Motor neuron (in vitro differentiated cells): ENCODE data around the gene LLGL1. TPM values are rescaled to one million over a fixed set of nuclear protein-coding genes. Genes with fewer than 3 reads are reported as not detected.

Source experiments
- ATAC-seq, 8 experiments: fragments of 200-7000 bp; cut with Tn5 transposase; replicated peaks in 6 of 8; 2 replicates each; pipeline ENCODE4 v1.8.0; 2021; ENCODE audit warnings: mild to moderate bottlenecking in 8 of 8, moderate library complexity in 8 of 8
- H3K27ac ChIP-seq, 2 donors: fragments of 250-450 bp; sonication (Bioruptor Pico); 2 replicates each; pipeline ENCODE4 v1.9.0; 2021; ENCODE audit warnings: antibody characterized with exemption in 2 of 2, mild to moderate bottlenecking in 2 of 2, moderate library complexity in 1 of 2
- H3K4me1 ChIP-seq, 2 donors: fragments of 250-450 bp; sonication (Bioruptor Pico); replicated peaks in 1 of 2; 2 replicates each; pipeline ENCODE4 v1.6.1; 2021; ENCODE audit warnings: antibody characterized with exemption in 2 of 2, mild to moderate bottlenecking in 2 of 2, moderate library complexity in 1 of 2
- H3K4me3 ChIP-seq, 5 donors: fragments of 250-450 bp; sonication (Bioruptor Pico); 2 replicates each; pipeline ENCODE4 v1.9.0; 2021; ENCODE audit warnings: antibody characterized with exemption in 5 of 5, mild to moderate bottlenecking in 5 of 5, moderate library complexity in 4 of 5
- WGBS, 10 experiments: fragments of 450-650 bp; shearing (Covaris generic); methylation state at CpG; one replicate each; pipeline ENCODE4 v1.0.0; 2022; 5-methylcytosine and 5-hydroxymethylcytosine counted together
- in situ Hi-C, 9 experiments: fragments of 400-800 bp; cut with MboI; loops; one replicate each; pipeline ENCODE4 v1.15.0; 2021; ENCODE audit warnings: low sequenced_read_pairs in 9 of 9, low pct_unique_long_range_greater_than_20kb in 2 of 9; ENCODE audit not compliant: unreplicated experiment in 9 of 9
- total RNA-seq, 8 experiments: library from RNA; unstranded; fragments of 300-600 nt; gene quantifications; 2 replicates each; pipeline versions ENCODE4 v1.2.3 to v1.2.4, GENCODE V29; 2022

The LLGL1 gene
- total RNA-seq, 8 experiments from 2014 or later, result 13.9 to 41.7 (median 23.3) TPM

DNA sequence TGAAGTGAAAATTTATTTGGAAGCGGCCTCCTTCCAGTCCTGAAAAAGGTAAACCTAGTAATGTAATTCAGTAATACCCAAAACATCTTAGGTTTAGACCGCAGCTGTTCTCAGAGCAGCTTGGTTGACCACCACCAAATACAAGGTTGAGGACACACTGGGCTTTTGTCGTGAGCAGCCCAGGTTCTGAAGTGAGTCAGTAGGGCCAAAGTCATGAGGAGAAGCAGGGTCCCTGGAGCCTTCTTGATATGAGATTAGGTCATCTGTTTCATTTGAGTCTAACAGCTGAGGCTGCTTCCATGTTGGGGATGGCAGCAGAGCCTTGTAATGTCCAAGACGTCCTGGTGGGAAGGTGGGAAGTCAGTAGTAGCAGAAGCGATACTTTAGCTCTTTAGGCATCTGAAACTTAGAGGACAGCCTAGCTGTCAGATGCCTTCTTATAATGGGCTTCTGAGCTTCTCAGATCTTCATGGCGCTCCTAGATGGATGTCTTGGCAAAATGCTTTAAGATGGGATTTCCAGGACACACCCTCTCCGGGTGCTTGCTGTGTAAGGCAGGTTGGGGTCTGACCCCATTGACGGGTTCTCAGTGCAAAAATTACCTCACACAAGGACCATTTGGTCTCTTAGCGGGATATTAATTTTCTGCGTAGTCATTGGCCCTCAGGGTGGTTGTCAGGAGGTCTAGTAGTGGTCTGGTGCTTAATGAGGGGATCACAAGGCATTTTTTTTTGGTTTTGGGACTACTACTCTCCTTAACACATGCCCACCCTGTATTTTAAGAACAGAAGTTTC, 39.4 kb upstream of the LLGL1 start:
- H3K4me3 ChIP-seq, result peak overlapping the region; percentile 48 to 73 (median 64)
- H3K4me1 ChIP-seq, result peaks cover 39 to 41% of the 10 kb centered on the region in 2 donors
- no peak overlapping the region for H3K27ac ChIP-seq
- WGBS, 10 experiments, result 8 to 88% (median 21%) methylated on average over 2 to 10 of the region's 10 CpGs; no CpG with 5 or more reads in 1 of the 10 experiments
- ATAC-seq, result no peak
- in situ Hi-C loops, result no loop called here

DNA sequence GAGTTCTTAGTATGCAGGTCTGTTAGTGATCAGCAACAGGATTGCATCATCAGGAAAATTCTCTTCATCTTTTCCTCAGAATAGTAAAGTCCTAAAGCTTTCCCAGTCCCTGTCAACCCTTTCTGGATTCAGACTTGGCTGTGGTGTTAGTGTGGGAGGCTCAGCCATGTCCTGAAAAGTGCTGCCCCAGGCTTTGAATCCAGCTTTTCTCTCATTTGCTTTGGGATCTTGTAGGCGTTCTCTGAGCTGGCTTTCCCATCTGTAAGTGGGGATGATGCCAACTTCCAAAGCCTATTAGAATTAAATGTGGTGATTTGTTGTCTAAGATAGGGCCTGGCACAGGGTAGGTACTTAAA, 38.8 kb upstream of the LLGL1 start:
- in situ Hi-C loops, result no loop called here
- WGBS, 10 experiments, result 0 to 40% methylated on average over 1 of the region's 1 CpG; no CpG with 5 or more reads in 8 of the 10 experiments
- ATAC-seq, result no peak
- Histone ChIP-seq H3K4me3 (peak overlapping the region; percentile 48 to 73 (median 64)), H3K27ac (no peak overlapping the region), H3K4me1 (peaks cover 41 to 46% of the 10 kb centered on the region in 2 donors)

DNA sequence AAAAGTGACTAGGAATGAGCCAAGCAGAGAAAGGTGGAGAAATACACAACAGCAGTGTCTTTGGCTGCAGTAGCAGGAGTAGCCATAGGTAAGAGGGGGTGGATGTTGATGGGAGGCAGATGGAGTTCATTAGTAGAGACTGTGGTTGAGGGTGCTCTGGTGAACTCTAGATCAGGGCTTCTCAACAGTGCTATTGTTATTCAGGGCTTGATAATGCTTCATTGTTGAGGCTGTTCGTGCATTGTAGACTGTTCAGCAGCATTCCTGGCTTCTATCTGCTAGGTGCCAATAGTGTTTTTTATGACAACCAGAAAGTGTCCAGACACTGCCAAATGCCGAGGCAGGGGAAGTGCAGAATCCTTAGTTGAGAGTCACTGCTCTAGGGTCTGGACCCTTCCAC, 38.2 kb upstream of the LLGL1 start:
- peaks cover 38 to 44% of the 10 kb centered on the region in 2 donors for H3K4me1 ChIP-seq
- no peak overlapping the region for H3K27ac ChIP-seq
- WGBS, 10 experiments, result 0 to 50% (median 26%) methylated on average over 1 to 2 of the region's 2 CpGs; no CpG with 5 or more reads in 6 of the 10 experiments
- in situ Hi-C loops, result no loop called here
- no peak for ATAC-seq
- H3K4me3 ChIP-seq, result peak overlapping the region; percentile 48 to 73 (median 64)

DNA sequence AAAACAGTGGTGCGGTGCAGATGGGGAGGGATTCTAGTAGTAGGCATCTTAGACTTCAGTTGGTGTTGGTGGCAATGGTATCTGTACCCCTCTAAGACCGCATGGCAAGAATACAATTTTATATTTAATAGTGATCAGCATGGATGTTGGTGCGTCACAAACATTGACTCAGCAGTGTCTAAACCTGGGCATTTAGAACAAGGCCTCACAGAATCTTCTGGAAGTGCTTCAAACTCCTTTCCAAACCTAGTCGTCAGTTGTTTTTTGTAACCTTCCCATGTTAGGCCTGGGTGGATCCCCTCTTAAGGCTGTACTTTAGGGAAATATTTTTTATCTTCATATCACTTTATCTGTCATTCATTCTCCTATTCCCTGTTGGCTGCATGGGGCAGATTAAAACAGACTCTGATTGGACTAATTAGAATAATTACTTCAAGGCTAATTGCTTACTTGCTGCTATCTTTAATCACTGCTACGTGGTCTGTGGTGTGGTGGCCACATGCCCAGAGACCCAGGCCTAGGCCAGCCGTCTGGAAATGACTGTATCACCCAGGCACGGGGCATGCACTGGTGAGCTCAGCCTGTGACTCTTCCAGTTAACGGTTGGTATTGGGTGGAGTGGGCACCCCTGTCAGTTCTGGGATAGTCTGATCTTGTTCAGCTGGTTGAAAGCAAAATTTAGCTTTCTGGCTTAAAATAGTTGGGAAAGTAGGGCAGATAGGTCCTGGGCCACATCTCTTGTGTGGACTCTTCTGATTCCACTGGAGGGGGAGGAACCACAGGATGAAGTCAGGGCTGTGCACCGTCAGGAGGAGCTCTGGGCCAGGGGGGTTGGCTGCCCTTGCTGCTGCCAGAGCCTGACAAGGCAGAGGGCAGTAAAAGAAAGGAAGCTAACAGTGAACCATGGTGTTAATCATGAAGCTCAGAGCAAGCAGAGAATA, 37.3 kb upstream of the LLGL1 start:
- Histone ChIP-seq H3K4me3 (peak overlapping the region; percentile 48 to 73 (median 64)), H3K27ac (no peak overlapping the region), H3K4me1 (peaks cover 36 to 41% of the 10 kb centered on the region in 2 donors)
- WGBS, 10 experiments, result 9 to 100% (median 83%) methylated on average over 1 to 8 of the region's 9 CpGs
- in situ Hi-C loops, result no loop called here
- ATAC-seq, result peak in 1 of 8 experiments; percentile 1

DNA sequence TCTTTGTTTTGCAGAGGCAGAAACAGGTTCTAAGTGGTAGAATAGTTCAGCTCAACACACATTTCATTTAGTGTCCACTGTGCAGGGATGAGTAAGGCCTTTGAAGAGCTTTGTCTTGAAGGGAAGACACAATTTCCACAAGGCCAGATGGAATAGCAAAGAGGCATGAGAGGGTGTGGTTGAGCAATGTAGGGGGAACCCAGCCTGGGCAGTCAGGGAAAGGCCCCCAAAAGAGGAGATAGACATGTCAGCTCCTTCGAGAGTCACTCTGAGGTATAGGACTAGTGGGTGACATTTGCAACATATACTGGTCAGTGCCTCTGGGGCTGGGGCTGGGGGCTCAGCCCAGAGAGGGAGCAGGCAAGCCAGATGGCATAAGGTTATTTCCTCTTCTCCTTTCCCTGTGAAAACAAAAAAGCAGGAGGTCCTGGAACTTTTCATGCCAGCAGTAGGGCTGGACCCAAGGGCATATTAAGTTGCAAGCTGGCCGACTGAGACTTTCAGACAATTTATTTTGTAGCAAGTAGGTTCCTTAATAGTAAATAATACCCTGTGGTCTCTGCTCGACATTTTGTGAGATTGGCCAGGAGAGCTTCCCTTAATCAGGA, 34.7 kb upstream of the LLGL1 start:
- Histone ChIP-seq H3K27ac (no peak overlapping the region), H3K4me1 (peaks cover 36 to 41% of the 10 kb centered on the region in 2 donors)
- 46 to 100% (median 90%) methylated on average over 1 to 3 of the region's 3 CpGs; no CpG with 5 or more reads in 2 of the 10 experiments for WGBS, 10 experiments

DNA sequence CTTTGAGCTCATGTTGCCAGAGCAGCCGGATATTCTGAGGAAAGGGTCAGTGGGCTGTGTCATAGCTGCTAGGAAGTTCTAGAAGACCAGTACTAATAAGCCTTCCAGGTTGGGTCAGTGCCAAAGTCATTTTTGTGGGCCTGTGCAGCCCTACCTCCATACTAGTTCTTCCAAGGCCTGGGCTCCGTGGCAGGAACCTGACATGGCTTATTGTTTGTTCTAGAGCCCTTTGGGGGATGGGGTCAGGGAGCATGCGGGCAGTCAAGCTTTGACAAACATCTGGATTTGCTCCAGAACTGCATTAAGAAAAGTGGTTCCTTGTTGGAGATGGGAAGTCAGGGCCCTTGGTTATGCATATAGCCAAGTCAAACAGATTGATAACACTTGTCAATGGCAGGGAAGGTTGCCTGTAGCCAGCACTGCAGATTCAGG, 34.2 kb upstream of the LLGL1 start:
- Histone ChIP-seq H3K4me3 (no peak overlapping the region), H3K27ac (no peak overlapping the region), H3K4me1 (peaks cover 36 to 41% of the 10 kb centered on the region in 2 donors)
- WGBS, 10 experiments, result 40 to 100% (median 90%) methylated on average over 1 to 3 of the region's 3 CpGs; no CpG with 5 or more reads in 2 of the 10 experiments
- in situ Hi-C loops, result no loop called here
- ATAC-seq, result no peak

More for the DNA sequence above, 34.7 kb upstream of the LLGL1 start:
- in situ Hi-C loops, result no loop called here
- ATAC-seq, result peak in 3 of 8 experiments; percentile 4 to 11 (median 7)
- no peak overlapping the region for H3K4me3 ChIP-seq

DNA sequence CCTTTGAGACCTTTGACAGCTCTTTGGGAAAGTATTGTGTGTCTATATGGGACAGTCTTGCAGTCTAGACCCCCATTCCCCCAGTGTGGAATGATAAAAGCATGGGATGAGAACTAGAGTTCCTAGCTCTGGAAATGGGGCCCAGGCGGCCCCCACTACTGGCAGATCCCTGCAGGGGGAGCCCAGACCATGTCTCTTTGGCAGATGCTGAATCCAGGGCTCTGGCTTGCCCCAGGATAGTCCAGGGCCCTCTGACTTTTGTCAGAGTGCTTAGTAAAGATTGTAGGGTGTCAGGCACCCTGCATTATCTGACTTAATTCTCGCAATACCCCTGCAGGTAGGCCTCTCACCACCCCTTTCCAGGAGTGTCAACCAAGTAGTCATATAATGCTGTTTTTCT, 33.5 kb upstream of the LLGL1 start:
- H3K27ac ChIP-seq, result no peak overlapping the region
- in situ Hi-C loops, result no loop called here
- 80 to 100% (median 100%) methylated on average over 1 of the region's 2 CpGs; no CpG with 5 or more reads in 5 of the 10 experiments for WGBS, 10 experiments
- ATAC-seq, result peak in 6 of 8 experiments; percentile 5 to 43 (median 24)
- H3K4me3 ChIP-seq, result no peak overlapping the region
- H3K4me1 ChIP-seq, result peaks cover 32 to 41% of the 10 kb centered on the region in 2 donors

DNA sequence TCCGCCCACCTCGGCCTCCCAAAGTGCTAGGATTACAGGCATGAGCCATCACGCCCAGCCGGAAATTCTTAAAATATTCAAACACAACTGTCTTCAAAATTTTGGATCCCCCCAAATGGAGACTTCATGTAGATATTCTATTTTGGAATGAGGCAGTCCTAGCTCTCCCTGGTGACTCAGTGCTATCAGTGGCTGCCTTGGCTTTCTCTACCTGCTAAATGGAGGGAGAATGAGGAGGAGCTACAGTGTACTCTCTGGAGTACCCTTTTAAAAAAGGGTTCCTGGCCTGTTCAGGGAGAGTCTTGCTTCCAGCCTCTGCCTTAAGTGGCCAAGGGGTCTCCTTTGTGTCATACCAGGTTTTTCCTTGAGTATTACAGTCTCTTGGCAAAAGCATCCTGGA, 31.0 kb upstream of the LLGL1 start:
- Histone ChIP-seq H3K4me1 (peaks cover 13 to 22% of the 10 kb centered on the region in 2 donors), H3K4me3 (no peak overlapping the region), H3K27ac (no peak overlapping the region)
- no peak for ATAC-seq
- in situ Hi-C loops, result no loop called here
- 67 to 100% (median 80%) methylated on average over 1 to 2 of the region's 4 CpGs; no CpG with 5 or more reads in 7 of the 10 experiments for WGBS, 10 experiments

DNA sequence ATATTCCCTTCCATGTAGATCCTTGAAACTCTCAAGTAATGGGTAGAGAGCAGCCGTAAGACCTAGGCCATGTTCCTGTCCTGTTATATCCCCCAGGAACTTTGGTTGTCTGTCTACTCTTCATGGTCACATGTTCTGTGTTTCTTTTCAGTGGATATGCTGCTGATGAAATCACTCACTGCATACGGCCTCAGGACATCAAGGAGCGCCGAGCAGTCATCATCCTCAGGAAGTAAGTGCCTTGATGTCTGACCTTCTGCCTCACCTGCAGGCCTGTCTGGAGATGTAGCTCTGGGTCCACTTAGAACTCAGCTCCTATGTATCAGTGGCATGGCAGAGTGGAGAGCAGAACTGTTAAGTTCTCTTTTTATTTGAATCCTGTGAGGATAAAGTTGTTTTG, 30.6 kb upstream of the LLGL1 start:
- no peak for ATAC-seq
- Histone ChIP-seq H3K4me3 (no peak overlapping the region), H3K27ac (no peak overlapping the region), H3K4me1 (peaks cover 9 to 18% of the 10 kb centered on the region in 2 donors)
- WGBS, 10 experiments, result 67 to 100% (median 90%) methylated on average over 1 to 4 of the region's 4 CpGs; no CpG with 5 or more reads in 3 of the 10 experiments
- in situ Hi-C loops, result no loop called here

DNA sequence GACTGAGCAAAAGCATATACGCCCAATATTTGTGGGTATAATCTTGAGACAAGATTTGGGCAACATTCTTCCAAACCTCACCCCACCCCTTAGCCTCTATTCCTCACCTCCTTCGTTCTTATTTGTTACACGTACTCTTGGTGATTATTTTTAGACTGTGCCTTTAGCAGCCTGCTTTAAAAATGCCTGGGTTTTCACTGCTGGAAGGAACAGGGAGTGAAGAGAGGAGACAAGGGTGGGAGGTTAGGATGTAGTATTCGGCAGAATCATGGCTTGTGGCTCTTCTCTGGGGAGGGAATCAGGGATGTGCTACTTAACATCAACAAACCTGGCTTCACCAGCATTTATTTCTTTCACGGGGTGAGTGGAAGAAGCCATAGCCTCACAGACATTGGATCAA, 30.2 kb upstream of the LLGL1 start:
- Histone ChIP-seq H3K4me3 (no peak overlapping the region), H3K4me1 (peaks cover 7 to 13% of the 10 kb centered on the region in 2 donors), H3K27ac (no peak overlapping the region)
- WGBS, 10 experiments, result 77 to 100% (median 93%) methylated on average over 1 to 5 of the region's 5 CpGs; no CpG with 5 or more reads in 1 of the 10 experiments
- no peak for ATAC-seq
- in situ Hi-C loops, result no loop called here

DNA sequence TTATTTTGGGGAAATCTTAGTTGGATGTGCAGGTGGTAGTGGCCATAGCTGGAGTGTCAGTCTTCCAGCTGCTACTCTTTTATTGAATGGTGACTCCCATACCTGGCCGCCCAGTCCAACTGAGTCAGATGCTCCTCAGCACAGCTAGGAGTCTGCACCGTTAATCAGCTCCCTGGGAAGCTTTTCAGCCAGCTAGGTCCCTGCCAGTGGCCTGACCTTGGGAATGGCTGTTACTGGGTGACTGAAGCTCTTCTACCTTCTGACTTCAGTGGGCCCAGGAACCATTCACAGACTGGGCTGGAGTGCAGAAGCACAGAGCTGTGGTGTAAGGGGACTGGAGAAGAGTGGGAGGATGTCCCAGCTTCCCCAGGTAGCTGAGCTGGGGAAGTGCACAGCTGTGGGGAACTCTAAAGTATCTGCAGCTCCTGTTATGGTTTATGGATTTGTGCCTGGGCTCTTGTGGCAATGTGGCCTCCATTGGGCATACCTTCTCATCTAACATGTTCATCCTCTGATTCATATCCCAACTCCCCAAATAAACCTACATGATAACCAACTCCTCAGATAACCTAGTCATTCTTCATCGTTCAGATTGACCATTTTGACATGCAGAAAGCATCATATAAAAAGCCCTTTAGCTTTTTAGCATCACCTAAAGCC, 27.8 kb upstream of the LLGL1 start:
- Histone ChIP-seq H3K4me3 (no peak overlapping the region), H3K4me1 (no peaks in the 10 kb centered on the region), H3K27ac (no peak overlapping the region)
- in situ Hi-C loops, result no loop called here
- no peak for ATAC-seq
- 80 to 100% (median 100%) methylated on average over 1 to 3 of the region's 3 CpGs; no CpG with 5 or more reads in 4 of the 10 experiments for WGBS, 10 experiments

DNA sequence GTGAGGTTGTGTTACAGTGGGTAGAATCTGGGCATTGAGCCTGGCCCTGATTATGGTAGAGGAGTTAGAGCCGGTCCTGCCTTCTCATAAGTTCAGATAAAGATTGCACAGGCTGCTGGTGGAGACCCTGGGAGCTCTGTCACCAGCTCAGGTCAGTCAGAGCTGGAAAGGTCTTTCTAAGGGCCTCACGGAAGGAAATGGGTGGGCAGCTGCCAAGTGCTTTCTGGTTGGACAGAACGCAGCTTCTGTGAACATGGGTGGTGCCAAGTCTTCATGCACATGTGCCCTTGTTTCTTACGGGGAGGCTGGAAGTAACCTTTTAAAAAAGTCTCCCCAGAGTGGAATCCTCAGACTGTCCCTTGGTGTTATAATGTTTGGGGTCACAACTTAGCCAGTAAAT, 26.9 kb upstream of the LLGL1 start:
- H3K4me1 ChIP-seq, result no peaks in the 10 kb centered on the region
- no peak overlapping the region for H3K4me3 ChIP-seq
- in situ Hi-C loops, result no loop called here
- peak in 1 of 8 experiments; percentile 23 for ATAC-seq
- 25 to 94% (median 80%) methylated on average over 1 to 4 of the region's 4 CpGs; no CpG with 5 or more reads in 4 of the 10 experiments for WGBS, 10 experiments
- no peak overlapping the region for H3K27ac ChIP-seq
